NCI-H1436 treated with DMSO at 0.1 percent for 48 hours (cell line): Measurements from ENCODE around the gene LIG3.
"Not testable (repeated sequence)": the region's sequence is repeated elsewhere in the genome, so short reads cannot be mapped to it uniquely, and the experiment has no call there.

Experiments used
- DNase-seq: peaks from one replicate; lab custom pipeline; 2025; lab: John Stamatoyannopoulos, UW

The LIG3 gene

DNA sequence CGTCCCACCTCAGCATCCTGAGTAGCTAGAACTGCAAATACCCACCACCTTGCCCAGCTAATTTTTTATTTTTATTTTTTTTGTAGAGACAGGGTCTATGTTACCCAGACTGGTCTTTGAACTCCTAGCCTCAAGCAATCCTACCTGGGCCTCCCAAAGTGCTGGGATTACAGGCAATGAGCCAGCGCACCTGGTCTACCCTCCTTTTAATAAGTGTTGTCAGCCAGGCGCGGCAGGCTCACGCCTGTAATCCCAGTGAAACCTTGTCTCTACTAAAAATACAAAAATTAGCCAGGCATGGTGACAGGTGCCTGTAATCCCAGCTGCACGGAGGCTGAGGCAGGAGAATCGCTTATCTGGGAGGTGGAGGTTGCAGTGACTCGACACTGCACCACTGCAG, 63.9 kb downstream of the LIG3 start:
- DNase-seq: no peak

DNA sequence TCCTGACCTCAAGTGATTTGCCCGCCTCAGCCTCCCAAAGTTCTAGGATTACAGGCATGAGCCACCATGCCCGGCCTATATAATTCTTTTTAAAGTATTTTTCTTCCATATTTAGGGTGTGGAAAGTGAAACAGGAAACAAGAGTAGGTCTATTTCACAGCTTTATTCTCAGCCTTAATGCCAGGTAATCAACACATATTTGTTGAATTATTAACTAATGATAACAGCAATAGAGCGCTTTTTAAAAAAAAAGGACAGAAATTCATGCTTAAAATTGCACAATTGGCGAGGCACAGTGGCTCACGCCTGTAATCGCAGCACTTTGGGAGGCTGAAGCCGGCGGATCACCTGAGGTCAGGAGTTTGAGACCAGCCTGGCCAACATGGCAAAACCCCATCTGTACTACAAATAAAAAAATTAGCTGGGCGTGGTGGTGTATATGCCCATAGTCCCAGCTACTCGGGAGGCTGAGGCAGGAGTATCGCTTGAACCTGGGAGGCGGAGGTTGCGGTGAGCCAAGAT, 65.2 kb downstream of the LIG3 start:
- DNase-seq: not testable (repeated sequence)

- DNase-seq: no peak
Observed at GRCh38 chr17:35046245-35046644, 65.9 kb downstream of the LIG3 start.

- no peak for DNase-seq
Observed at GRCh38 chr17:35046740-35047283, 66.5 kb downstream of the LIG3 start.

DNA sequence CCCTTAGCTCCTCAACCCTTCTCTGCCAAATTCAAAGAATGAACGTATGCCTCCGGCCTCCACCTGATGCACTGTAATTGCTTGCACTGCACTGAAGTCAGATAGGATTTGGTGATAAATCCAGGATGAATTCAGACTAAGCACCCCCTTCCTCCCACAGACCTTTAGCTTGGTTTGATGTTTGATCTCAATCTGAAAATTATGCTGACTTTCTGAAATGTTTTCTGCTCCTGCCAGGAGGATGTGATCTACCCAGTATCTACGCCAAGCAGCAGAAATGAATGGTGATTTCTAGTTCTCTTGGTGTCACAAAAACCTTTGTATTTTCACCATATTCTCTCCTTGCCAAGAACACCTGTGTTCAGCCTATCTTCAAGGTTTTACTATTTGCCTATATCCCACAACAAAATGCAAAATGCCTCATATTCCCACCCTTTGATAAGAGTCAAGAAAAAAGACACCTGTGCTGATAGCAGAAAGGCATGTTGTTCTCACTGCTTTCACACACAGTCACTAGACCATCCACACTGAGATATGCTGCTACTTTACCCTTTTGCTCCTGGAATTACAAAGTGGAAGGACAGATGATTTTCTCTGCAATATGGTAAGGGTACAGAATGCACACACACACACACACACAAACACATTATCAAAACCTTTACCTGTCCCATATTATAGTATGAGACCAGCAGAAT, 68.5 kb downstream of the LIG3 start:
- DNase-seq: no peak

DNA sequence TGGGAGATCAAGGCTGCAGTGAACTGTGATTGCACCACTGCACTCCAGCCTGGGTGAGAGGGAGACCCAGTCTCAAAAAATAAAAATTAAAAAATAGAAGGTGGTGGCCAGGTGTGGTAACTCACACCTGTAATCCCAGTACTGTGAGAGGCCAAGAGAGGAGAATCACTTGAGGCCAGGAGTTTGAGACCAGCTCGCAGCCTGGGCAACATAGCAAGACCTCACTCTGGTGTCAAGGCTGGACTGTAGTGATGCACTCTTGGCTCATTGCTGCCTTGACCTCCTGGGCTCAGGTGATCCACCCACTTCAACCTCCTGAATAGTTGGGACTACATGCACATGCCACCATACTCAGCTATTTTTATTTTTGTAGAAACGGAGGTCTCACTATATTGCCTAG, 69.9 kb downstream of the LIG3 start:
- DNase-seq: no peak

DNA sequence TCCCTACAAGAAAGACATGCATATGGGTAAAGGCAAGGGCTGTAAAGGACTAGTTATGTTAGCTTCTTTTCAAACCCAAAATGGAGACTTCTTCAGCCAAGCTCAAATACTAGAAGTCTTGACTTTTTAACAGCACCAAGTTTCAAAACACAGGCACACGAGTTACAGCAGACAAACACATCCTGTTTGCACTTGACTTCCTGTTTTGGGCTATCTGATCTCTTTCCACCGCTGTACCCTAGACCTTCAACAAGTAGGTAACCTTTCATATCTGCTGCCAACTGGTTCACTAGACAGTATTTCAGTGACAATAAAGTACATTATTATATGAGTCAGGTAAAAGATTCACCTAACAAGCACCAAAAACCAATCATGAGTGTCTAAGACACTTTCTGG, 70.9 kb downstream of the LIG3 start:
- DNase-seq: no peak

- DNase-seq: no peak
Observed at GRCh38 chr17:35051579-35052240, 71.4 kb downstream of the LIG3 start.

DNA sequence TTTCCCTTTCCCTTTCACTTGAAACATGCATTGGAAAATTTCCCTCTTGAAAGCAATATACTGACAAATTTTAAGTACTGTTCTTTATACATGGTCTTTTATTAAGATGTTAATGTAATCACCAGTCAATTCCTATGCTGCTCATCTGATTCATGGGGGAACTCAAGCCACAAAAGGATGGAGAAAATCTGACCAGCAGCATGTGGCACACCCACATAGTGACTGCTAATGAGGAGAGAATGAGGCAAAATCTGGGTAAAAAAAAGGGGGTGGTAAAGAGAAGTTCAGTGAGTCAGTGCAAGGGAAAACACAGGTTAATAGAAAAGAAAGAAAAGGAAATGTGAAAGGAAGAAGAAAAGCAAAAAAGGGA, 71.9 kb downstream of the LIG3 start:
- DNase-seq: no peak

DNA sequence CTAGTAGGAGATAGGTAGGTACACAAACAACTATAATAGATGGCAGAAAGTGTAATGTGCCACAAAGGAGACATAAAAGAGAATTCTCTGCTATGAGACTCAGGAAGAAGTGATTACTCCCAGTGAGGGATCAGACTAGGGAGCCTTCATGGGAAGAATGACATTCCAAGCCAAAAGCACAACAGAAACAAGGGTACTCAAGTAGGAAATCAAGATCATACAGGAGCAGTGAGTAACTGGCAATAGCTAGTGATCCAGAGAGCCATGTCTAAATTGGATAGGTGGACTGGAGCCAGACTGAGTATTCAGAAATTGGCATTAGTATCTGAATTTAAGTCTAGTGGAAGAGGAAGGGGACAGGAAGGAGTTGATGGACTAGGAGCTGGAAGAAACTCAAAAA, 72.5 kb downstream of the LIG3 start:
- DNase-seq: no peak

DNA sequence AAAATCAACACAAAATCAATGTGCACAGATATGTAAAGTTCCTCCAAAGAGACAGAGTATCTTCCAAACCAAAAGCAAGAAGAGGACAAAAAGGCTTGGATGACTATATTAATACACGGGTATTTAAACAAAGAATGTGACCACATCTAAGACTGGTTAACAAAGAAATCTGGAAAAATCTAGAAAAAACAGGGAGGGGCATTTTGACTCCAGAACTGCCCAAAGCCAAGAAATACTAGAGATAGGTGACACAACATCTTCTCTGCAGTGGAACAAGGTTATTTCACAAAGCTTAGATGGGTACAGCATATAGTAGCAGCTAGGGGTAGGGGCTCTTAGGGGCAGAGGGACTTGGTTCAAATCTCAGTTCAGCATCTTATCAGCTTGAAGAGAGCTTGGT, 72.9 kb downstream of the LIG3 start:
- DNase-seq: no peak

DNA sequence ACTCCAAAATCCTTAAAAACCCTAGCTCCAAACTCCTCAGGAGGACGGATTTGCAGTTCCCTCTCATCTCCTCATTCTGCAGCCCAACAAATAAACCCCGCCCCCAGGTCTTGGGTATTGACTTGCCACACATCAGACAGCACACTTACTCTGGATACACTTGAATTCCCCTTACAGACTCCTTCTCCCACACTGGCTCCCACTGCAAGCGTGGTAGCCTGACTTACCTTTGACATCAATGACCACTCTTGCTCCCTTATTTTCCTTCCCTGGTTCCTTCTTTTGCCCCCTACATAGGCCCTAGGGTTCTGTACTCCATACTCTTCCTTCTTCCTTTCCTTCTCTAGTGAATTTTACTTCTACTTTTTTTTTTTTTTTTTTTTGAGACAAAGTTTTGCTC, 75.7 kb downstream of the LIG3 start:
- DNase-seq: no peak

DNA sequence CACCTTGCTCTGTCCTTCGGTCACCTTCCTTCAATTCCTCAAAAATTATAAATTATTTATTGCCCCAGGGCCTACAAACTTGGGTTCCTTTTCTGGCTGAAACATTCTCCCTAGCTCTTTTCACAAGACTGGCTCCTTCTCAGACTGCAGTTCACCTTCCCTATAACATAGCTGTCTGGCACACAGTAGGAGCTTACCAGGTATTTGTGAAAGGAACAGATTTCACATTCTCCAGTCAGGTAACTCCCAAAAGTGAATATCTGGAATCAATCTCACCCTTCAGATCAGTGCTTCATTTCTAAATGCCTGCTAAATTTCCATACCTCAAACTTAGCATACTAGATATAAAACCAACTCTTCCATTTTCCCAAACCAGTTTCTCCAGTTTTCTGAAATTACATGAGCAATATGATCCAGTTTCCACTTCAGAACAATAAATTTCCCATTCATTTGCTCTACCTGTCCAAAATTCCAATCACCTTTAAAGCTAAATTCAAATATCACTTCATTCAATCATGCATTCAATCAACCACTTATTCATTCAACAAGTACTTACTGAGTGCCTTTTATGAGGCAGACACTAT, 77.1 kb downstream of the LIG3 start:
- DNase-seq: no peak
